ENCODE results near the gene KCNC4. TPM values are rescaled to one million over a fixed set of nuclear protein-coding genes. Genes with fewer than 3 reads are reported as not detected.

The KCNC4 gene
- polyA plus RNA-seq, 3 donors: 0.03 to 0.56 (median 0.12) TPM

DNA sequence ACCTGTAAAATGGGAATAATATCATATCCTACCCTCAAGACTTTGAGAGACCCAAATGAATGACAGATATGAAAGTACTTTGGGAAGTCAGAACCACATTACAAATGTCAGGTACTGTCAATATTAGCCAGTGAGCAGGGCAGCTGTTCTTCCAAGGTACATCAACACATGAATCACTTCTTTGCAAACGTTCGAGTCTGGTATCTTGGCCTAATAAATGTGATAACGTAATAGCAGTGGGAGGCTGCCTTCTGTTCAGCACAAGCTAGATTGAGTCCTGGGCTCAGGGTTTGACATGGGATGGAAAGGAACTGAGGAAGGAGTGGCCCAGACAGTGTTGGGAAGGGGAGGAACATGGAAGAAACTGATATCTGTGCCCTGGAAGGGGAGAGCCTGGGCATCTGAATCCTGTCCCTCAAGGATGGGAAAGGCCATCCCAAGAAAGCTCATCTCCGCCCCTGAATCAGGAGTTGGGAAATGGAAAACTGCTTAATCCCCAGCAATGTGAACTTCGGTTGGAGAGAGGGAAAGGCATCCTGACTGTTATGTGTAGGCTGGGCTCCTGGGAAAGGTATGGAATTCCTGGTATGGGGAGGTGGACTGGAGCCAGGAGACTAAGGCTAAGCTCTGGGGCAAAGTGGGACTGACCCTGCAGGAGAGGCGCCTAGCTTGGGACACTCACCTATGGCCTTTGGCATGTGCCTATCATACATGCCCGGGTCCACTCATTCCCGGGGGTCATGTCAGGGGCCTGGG lies 14.3 kb downstream of the KCNC4 start:
- Histone ChIP-seq H3K27me3 (ENCODE audit: control insufficient read depth in 2 of 2, insufficient read depth in 2 of 2, low read length in 2 of 2) (no peaks in the 10 kb centered on the region), H3K27ac (ENCODE audit: low read depth in 1 of 2, low read length in 2 of 2) (no peak overlapping the region), H3K36me3 (replicated peaks in 1 of 2; ENCODE audit: control insufficient read depth in 1 of 2, insufficient read depth in 2 of 2, low read length in 2 of 2) (no peaks in the 10 kb centered on the region), H4K20me1 (ENCODE audit: insufficient read depth, low read length) (no peaks in the 10 kb centered on the region), H3K9ac (ENCODE audit: insufficient read depth, low read length, poor library complexity, severe bottlenecking) (no peak overlapping the region), H3K9me3 (replicated peaks in 1 of 2; ENCODE audit: control insufficient read depth in 1 of 2, insufficient read depth in 1 of 2, low read length in 2 of 2) (no peaks in the 10 kb centered on the region), H3K4me1 (ENCODE audit: control insufficient read depth in 1 of 2, insufficient read depth in 2 of 2, low read length in 2 of 2) (peaks cover 0 to 1% of the 10 kb centered on the region in 2 donors), H3K4me3 (replicated peaks in 1 of 3; ENCODE audit: low read depth in 2 of 3, low read length in 3 of 3) (no peak overlapping the region), H3K4me2 (replicated peaks; ENCODE audit: extremely low read depth, low read length, poor library complexity, severe bottlenecking) (no peak overlapping the region), H3K79me2 (ENCODE audit: insufficient read depth, low read length) (no peaks in the 10 kb centered on the region), H2AFZ (ENCODE audit: insufficient read depth, low read depth, low read length, poor library complexity, severe bottlenecking) (no peak overlapping the region)
- peaks cover 2% of the 10 kb centered on the region for H3K4me1 Mint-ChIP-seq
- intact Hi-C loops (cut with micrococcal nuclease): loop anchor here in 1 of 2 donors (5.0 kb wide), 1 partner anchor 52 kb away; no protein-coding TSS in a partner anchor
- 98% methylated on average over 8 of the region's 8 CpGs for WGBS (ENCODE audit: insufficient coverage)
- peaks cover 5 to 9% of the 10 kb centered on the region in 2 donors for H3K36me3 Mint-ChIP-seq
- H3K4me3 Mint-ChIP-seq: no peak overlapping the region
- DNase-seq: no peak
- H3K27ac Mint-ChIP-seq: peak overlapping the region in 1 of 7 donors; percentile 31
- no peaks in the 10 kb centered on the region for H3K9me3 Mint-ChIP-seq
- TF ChIP-seq, protein P1, sequence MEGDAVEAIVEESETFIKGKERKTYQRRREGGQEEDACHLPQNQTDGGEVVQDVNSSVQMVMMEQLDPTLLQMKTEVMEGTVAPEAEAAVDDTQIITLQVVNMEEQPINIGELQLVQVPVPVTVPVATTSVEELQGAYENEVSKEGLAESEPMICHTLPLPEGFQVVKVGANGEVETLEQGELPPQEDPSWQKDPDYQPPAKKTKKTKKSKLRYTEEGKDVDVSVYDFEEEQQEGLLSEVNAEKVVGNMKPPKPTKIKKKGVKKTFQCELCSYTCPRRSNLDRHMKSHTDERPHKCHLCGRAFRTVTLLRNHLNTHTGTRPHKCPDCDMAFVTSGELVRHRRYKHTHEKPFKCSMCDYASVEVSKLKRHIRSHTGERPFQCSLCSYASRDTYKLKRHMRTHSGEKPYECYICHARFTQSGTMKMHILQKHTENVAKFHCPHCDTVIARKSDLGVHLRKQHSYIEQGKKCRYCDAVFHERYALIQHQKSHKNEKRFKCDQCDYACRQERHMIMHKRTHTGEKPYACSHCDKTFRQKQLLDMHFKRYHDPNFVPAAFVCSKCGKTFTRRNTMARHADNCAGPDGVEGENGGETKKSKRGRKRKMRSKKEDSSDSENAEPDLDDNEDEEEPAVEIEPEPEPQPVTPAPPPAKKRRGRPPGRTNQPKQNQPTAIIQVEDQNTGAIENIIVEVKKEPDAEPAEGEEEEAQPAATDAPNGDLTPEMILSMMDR (IDR thresholded peaks at IDR 0.05): no peak
- H3K27me3 Mint-ChIP-seq (ENCODE audit: low read depth in 3 of 3): peaks cover 2 to 7% (median 3%) of the 10 kb centered on the region in 3 donors

DNA sequence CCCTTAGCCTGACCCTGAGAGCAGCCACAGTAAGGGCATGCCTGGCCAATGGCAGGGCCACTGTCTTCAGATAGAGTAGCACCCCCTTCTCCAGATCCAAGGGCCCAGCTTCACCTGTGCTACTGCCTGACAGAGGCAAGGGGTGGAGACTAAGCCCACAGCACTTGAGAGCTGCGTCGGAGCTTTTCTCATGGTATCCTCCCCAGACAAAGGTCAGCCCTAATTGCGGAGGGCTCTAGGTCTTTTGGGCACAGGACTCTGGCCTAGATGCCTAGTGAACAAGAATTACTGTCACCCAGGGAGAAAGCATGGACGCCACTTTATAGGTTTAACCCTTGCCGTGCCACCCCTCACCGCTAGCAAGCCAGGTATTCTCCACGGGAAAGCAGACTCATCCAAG lies 15.1 kb downstream of the KCNC4 start:
- peaks cover 7 to 9% of the 10 kb centered on the region in 2 donors for H3K4me1 ChIP-seq (ENCODE audit: control insufficient read depth in 1 of 2, insufficient read depth in 2 of 2, low read length in 2 of 2)
- Mint-ChIP-seq H3K9me3 (no peaks in the 10 kb centered on the region), H3K27ac (no peak overlapping the region), H3K27me3 (ENCODE audit: low read depth in 3 of 3) (peaks cover 2 to 7% (median 3%) of the 10 kb centered on the region in 3 donors), H3K4me3 (no peak overlapping the region), H3K36me3 (peaks cover 5 to 9% of the 10 kb centered on the region in 2 donors), H3K4me1 (peaks cover 10% of the 10 kb centered on the region)
- no peaks in the 10 kb centered on the region for H4K20me1 ChIP-seq (ENCODE audit: insufficient read depth, low read length)
- no peak overlapping the region for H2AFZ ChIP-seq (ENCODE audit: insufficient read depth, low read depth, low read length, poor library complexity, severe bottlenecking)
- no peaks in the 10 kb centered on the region for H3K79me2 ChIP-seq (ENCODE audit: insufficient read depth, low read length)
- no peak overlapping the region for H3K9ac ChIP-seq (ENCODE audit: insufficient read depth, low read length, poor library complexity, severe bottlenecking)
- TF ChIP-seq, protein P1 (IDR thresholded peaks at IDR 0.05): no peak
- H3K36me3 ChIP-seq (replicated peaks in 1 of 2; ENCODE audit: control insufficient read depth in 1 of 2, insufficient read depth in 2 of 2, low read length in 2 of 2): no peaks in the 10 kb centered on the region
- no peak overlapping the region for H3K4me3 ChIP-seq (replicated peaks in 1 of 3; ENCODE audit: low read depth in 2 of 3, low read length in 3 of 3)
- DNase-seq: no peak
- 84% methylated on average over 3 of the region's 7 CpGs for WGBS (ENCODE audit: insufficient coverage)
- no peak overlapping the region for H3K4me2 ChIP-seq (replicated peaks; ENCODE audit: extremely low read depth, low read length, poor library complexity, severe bottlenecking)
- H3K9me3 ChIP-seq (replicated peaks in 1 of 2; ENCODE audit: control insufficient read depth in 1 of 2, insufficient read depth in 1 of 2, low read length in 2 of 2): no peaks in the 10 kb centered on the region
- H3K27me3 ChIP-seq (ENCODE audit: control insufficient read depth in 2 of 2, insufficient read depth in 2 of 2, low read length in 2 of 2): no peaks in the 10 kb centered on the region
- no peak overlapping the region for H3K27ac ChIP-seq (ENCODE audit: low read depth in 1 of 2, low read length in 2 of 2)
- intact Hi-C loops (cut with micrococcal nuclease): no loop called here
